Measurements from ENCODE around the gene RYR2. TPM values are rescaled to one million over a fixed set of nuclear protein-coding genes. Genes with fewer than 3 reads are reported as not detected.

RYR2 gene
- polyA plus RNA-seq, 1 experiment = not detected

- CTCF ChIA-PET = no interaction called here
- DNase-seq (ENCODE audit: low read depth) = no peak
- Histone ChIP-seq H3K4me3 (ENCODE audit: low read depth, low read length) (no peak overlapping the region), H3K36me3 (ENCODE audit: control insufficient read depth, insufficient read depth, low read length) (no peaks in the 10 kb centered on the region), H3K27me3 (ENCODE audit: control insufficient read depth, insufficient read depth, low read length) (no peaks in the 10 kb centered on the region)
- TF ChIP-seq CTCF (IDR thresholded peaks at IDR 0.05; ENCODE audit: insufficient read depth, low read depth, low read length) = no peak
- POLR2A ChIA-PET = no interaction called here
Measured at GRCh38 chr1:237247442-237247841, 205.5 kb downstream of the RYR2 start.

- CTCF ChIA-PET = no interaction called here
- POLR2A ChIA-PET = no interaction called here
- DNase-seq (ENCODE audit: low read depth) = no peak
- Histone ChIP-seq H3K36me3 (ENCODE audit: control insufficient read depth, insufficient read depth, low read length) (no peaks in the 10 kb centered on the region), H3K27me3 (ENCODE audit: control insufficient read depth, insufficient read depth, low read length) (no peaks in the 10 kb centered on the region), H3K4me3 (ENCODE audit: low read depth, low read length) (no peak overlapping the region)
- no peak for TF ChIP-seq CTCF (IDR thresholded peaks at IDR 0.05; ENCODE audit: insufficient read depth, low read depth, low read length)
Measured at GRCh38 chr1:237249120-237249519, 207.1 kb downstream of the RYR2 start.

GRCh38 chr1:237250055-237250454, 208.1 kb downstream of the RYR2 start:
- no peak for DNase-seq (ENCODE audit: low read depth)
- H3K27me3 ChIP-seq (ENCODE audit: control insufficient read depth, insufficient read depth, low read length) = no peaks in the 10 kb centered on the region
- H3K4me3 ChIP-seq (ENCODE audit: low read depth, low read length) = no peak overlapping the region
- TF ChIP-seq CTCF (IDR thresholded peaks at IDR 0.05; ENCODE audit: insufficient read depth, low read depth, low read length) = no peak
- no peaks in the 10 kb centered on the region for H3K36me3 ChIP-seq (ENCODE audit: control insufficient read depth, insufficient read depth, low read length)
- ChIA-PET POLR2A (no interaction called here), CTCF (no interaction called here)

- CTCF ChIA-PET = no interaction called here
- no peak for TF ChIP-seq CTCF (IDR thresholded peaks at IDR 0.05; ENCODE audit: insufficient read depth, low read depth, low read length)
- no peaks in the 10 kb centered on the region for H3K36me3 ChIP-seq (ENCODE audit: control insufficient read depth, insufficient read depth, low read length)
- POLR2A ChIA-PET = no interaction called here
- H3K4me3 ChIP-seq (ENCODE audit: low read depth, low read length) = no peak overlapping the region
- DNase-seq (ENCODE audit: low read depth) = no peak
- H3K27me3 ChIP-seq (ENCODE audit: control insufficient read depth, insufficient read depth, low read length) = no peaks in the 10 kb centered on the region
Measured at GRCh38 chr1:237255071-237255470, 213.1 kb downstream of the RYR2 start.

- Histone ChIP-seq H3K36me3 (ENCODE audit: control insufficient read depth, insufficient read depth, low read length) (no peaks in the 10 kb centered on the region), H3K4me3 (ENCODE audit: low read depth, low read length) (no peak overlapping the region), H3K27me3 (ENCODE audit: control insufficient read depth, insufficient read depth, low read length) (no peaks in the 10 kb centered on the region)
- TF ChIP-seq CTCF (IDR thresholded peaks at IDR 0.05; ENCODE audit: insufficient read depth, low read depth, low read length) = no peak
- CTCF ChIA-PET = no interaction called here
- DNase-seq (ENCODE audit: low read depth) = no peak
- POLR2A ChIA-PET = no interaction called here
Measured at GRCh38 chr1:237258871-237259270, 216.9 kb downstream of the RYR2 start.

All from BJ (cell line).